Gastroesophageal sphincter (tissue), 4 donors: ENCODE measurements around the gene GSC. TPM values are rescaled to one million over a fixed set of nuclear protein-coding genes. Genes with fewer than 3 reads are reported as not detected.
A peak's percentile ranks its signal among the peaks of the same experiment; 100 is the strongest.

Experiments used
- ATAC-seq: fragments of 150-250 bp; one replicate; pipeline ENCODE4 v1.9.1; 2016; ENCODE audit warnings: mild to moderate bottlenecking, moderate library complexity
- H3K27ac ChIP-seq, 4 donors: fragments of 200-600 bp; sonication (generic) in 3 of 4; 1 replicate in 3 of 4; 2 replicates in 1 of 4; pipeline ENCODE4 v1.5.1; 2016 to 2019
- H3K27me3 ChIP-seq: fragments of 200-600 bp; sonication (generic); one replicate; pipeline ENCODE4 v1.5.1; 2019
- H3K36me3 ChIP-seq, 2 donors: fragments of 200-600 bp; sonication (generic); one replicate each; pipeline ENCODE4 v1.5.1; 2019; ENCODE audit warnings: control low read depth in 1 of 2
- H3K4me1 ChIP-seq, 3 donors: fragments of 200-600 bp; sonication (generic); 1 replicate in 2 of 3; 2 replicates in 1 of 3; pipeline ENCODE4 v1.5.1; 2016 to 2019; ENCODE audit warnings: control low read depth in 2 of 3
- H3K4me3 ChIP-seq, 2 donors: fragments of 200-600 bp; sonication (generic); one replicate each; pipeline ENCODE4 v1.5.1; 2019; ENCODE audit warnings: mild to moderate bottlenecking in 1 of 2, moderate library complexity in 1 of 2
- H3K9me3 ChIP-seq, 3 donors: fragments of 200-600 bp; sonication (generic); one replicate each; pipeline ENCODE4 v1.5.1; 2017 to 2019; ENCODE audit warnings: control low read depth in 2 of 3
- EP300 ChIP-seq: sonication (generic); formaldehyde crosslinking; IDR thresholded peaks from one replicate; pipeline ENCODE4 v1.6.1; 2017; ENCODE audit warnings: antibody characterized with exemption, mild to moderate bottlenecking
- POLR2A ChIP-seq, 2 donors: fragments of 450-650 bp; IDR thresholded peaks; one replicate each; pipeline ENCODE4 v1.6.1; 2017; ENCODE audit warnings: antibody characterized with exemption in 2 of 2, mild to moderate bottlenecking in 2 of 2, moderate library complexity in 1 of 2
- POLR2AphosphoS5 ChIP-seq: sonication (generic); formaldehyde crosslinking; IDR thresholded peaks from one replicate; pipeline ENCODE4 v1.6.1; 2017; ENCODE audit warnings: antibody characterized with exemption
- WGBS, 2 donors: methylation state at CpG; one replicate each; pipeline ENCODE4 v1.1.5; 2018; ENCODE audit warnings: low coverage in 1 of 2; 5-methylcytosine and 5-hydroxymethylcytosine counted together
- total RNA-seq, 4 donors: library from RNA; depleted of rRNA; stranded (reverse); fragments of >200 nt; gene quantifications; one replicate each; pipeline ENCODE4 v1.1.0, GENCODE V29; 2016
- TF ChIP-seq, protein P1 (sequence below), 4 experiments: fragments of 200-600 bp in 2 of 4; fragments of 450-650 bp in 2 of 4; sonication (generic) in 1 of 4; IDR thresholded peaks; one replicate each; pipeline ENCODE4 v1.5.1; 2017 to 2019; ENCODE audit warnings: antibody characterized with exemption in 4 of 4, mild to moderate bottlenecking in 2 of 4, moderate library complexity in 2 of 4

GSC gene
- total RNA-seq, 4 donors from 2014 or later: 3.5 TPM; not detected in 3

DNA sequence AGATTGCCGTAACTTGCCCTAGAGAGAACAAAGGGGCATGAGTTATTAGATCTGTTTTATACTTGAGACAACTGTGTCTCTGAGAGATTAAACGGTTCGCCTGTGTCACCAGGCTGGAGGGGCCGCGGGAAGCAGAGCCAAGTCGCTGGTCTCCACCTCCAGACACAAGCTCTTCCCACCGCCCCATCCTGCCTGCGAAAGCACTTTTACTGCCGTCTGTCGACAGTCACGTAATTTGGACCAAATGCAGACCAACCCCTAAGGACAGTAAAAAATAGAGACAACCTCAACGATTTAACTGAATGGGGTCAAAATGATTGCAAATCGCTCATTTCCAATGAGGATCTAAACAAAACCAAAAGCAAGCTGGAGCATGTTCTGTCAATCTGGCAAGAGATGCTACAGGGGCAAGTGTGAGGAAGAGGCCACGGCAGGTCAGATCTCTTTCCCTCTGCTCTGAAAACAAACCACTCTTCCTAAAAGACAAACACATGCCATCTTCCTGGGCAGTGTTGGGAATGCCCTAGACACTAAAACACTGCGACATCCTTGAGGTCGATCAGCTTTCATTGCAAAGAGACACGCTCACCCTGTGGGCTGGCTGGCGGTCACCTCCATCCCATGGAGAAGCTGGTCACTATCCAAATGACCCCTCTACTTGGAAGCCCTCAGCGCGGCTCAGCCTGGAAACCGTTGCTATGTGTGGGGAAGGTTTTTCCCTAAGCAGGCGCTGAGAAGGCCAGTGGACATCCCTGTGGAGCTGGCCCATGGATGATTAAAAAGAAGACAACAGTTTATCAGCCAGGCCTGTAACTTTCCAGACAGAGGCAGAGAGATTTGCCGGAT is 17.1 kb downstream of the GSC start:
- ATAC-seq: no peak
- Histone ChIP-seq H3K27me3 (peaks cover 23% of the 10 kb centered on the region), H3K9me3 (no peaks in the 10 kb centered on the region), H3K4me3 (no peak overlapping the region), H3K27ac (no peak overlapping the region), H3K4me1 (no peaks in the 10 kb centered on the region), H3K36me3 (no peaks in the 10 kb centered on the region)
- WGBS, 2 donors: 65 to 74% methylated on average over 6 to 13 of the region's 23 CpGs
- TF ChIP-seq, protein P1, sequence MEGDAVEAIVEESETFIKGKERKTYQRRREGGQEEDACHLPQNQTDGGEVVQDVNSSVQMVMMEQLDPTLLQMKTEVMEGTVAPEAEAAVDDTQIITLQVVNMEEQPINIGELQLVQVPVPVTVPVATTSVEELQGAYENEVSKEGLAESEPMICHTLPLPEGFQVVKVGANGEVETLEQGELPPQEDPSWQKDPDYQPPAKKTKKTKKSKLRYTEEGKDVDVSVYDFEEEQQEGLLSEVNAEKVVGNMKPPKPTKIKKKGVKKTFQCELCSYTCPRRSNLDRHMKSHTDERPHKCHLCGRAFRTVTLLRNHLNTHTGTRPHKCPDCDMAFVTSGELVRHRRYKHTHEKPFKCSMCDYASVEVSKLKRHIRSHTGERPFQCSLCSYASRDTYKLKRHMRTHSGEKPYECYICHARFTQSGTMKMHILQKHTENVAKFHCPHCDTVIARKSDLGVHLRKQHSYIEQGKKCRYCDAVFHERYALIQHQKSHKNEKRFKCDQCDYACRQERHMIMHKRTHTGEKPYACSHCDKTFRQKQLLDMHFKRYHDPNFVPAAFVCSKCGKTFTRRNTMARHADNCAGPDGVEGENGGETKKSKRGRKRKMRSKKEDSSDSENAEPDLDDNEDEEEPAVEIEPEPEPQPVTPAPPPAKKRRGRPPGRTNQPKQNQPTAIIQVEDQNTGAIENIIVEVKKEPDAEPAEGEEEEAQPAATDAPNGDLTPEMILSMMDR (IDR thresholded peaks at IDR 0.05): no peak

- 78% methylated on average over 2 of the region's 4 CpGs; no CpG with 5 or more reads in 1 of the 2 donors for WGBS, 2 donors
- Histone ChIP-seq H3K9me3 (no peaks in the 10 kb centered on the region), H3K36me3 (no peaks in the 10 kb centered on the region), H3K4me1 (no peaks in the 10 kb centered on the region), H3K27ac (no peak overlapping the region), H3K27me3 (peaks cover 25% of the 10 kb centered on the region), H3K4me3 (no peak overlapping the region)
- no peak for ATAC-seq
- TF ChIP-seq EP300: no peak
- TF ChIP-seq POLR2AphosphoS5: no peak
- TF ChIP-seq POLR2A (IDR thresholded peaks at IDR 0.05): no peak
- TF ChIP-seq, protein P1 (IDR thresholded peaks at IDR 0.05): no peak
These were observed 18.0 kb downstream of the GSC start for GRCh38 chr14:94751956-94752355.

DNA sequence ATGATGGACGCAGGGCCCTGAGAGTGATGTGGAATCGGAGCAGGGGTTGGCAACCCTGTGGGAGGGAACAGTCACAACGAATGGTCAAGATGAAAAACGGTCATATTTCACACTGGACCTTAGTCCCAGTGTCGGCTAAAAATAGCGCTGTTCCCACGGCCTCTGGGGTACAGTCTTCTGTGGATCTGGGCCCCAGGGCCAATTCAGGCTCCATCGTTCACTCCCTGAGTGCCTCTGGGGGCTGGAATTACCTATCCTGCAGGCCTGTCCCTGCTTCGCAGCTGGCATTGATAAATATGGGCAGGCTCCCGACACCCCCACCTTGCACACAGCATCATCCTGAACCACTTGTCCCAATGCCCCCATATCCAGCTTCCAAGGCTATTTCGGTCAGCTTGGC is 18.6 kb downstream of the GSC start:
- Histone ChIP-seq H3K9me3 (no peaks in the 10 kb centered on the region), H3K4me1 (no peaks in the 10 kb centered on the region), H3K27me3 (peaks cover 27% of the 10 kb centered on the region), H3K27ac (no peak overlapping the region), H3K36me3 (no peaks in the 10 kb centered on the region), H3K4me3 (no peak overlapping the region)
- ATAC-seq: no peak
- WGBS, 2 donors: 68 to 78% methylated on average over 6 to 11 of the region's 11 CpGs
- no peak for TF ChIP-seq POLR2A (IDR thresholded peaks at IDR 0.05)
- TF ChIP-seq POLR2AphosphoS5: no peak
- TF ChIP-seq EP300: no peak
- TF ChIP-seq, protein P1 (IDR thresholded peaks at IDR 0.05): no peak

- ATAC-seq: no peak
- Histone ChIP-seq H3K4me3 (no peak overlapping the region), H3K27me3 (peaks cover 27% of the 10 kb centered on the region), H3K27ac (no peak overlapping the region), H3K36me3 (no peaks in the 10 kb centered on the region), H3K4me1 (no peaks in the 10 kb centered on the region), H3K9me3 (no peaks in the 10 kb centered on the region)
- TF ChIP-seq, protein P1 (IDR thresholded peaks at IDR 0.05): no peak
- TF ChIP-seq POLR2AphosphoS5 (no peak), EP300 (no peak)
- 44 to 85% methylated on average over 1 to 2 of the region's 2 CpGs for WGBS, 2 donors
These were observed 19.5 kb downstream of the GSC start for GRCh38 chr14:94750371-94750770.

- no peaks in the 10 kb centered on the region for H3K9me3 ChIP-seq
- TF ChIP-seq POLR2A (IDR thresholded peaks at IDR 0.05): no peak
- TF ChIP-seq, protein P1 (IDR thresholded peaks at IDR 0.05): peak in 1 of 4 experiments; percentile 40
- H3K27ac ChIP-seq: no peak overlapping the region
- no peaks in the 10 kb centered on the region for H3K4me1 ChIP-seq
- WGBS, 2 donors: 23 to 28% methylated on average over 8 to 11 of the region's 11 CpGs
- H3K27me3 ChIP-seq: peaks cover 33% of the 10 kb centered on the region
- H3K4me3 ChIP-seq: no peak overlapping the region
- H3K36me3 ChIP-seq: no peaks in the 10 kb centered on the region
- no peak for ATAC-seq
These were observed 21.1 kb downstream of the GSC start for GRCh38 chr14:94748667-94749347.
